Measurements from ENCODE around the gene A4GNT.
"Not testable (repeated sequence)": the region's sequence is repeated elsewhere in the genome, so short reads cannot be mapped to it uniquely, and the experiment has no call there.

A4GNT gene

GRCh38 chr3:138085745-138086144 is 46.4 kb downstream of the A4GNT start:
- TF ChIP-seq ZNF146 (tag by site-specific recombination; IDR thresholded peaks at IDR 0.05) = peak; percentile 91
- H3K4me1 ChIP-seq (ENCODE audit: control insufficient read depth, insufficient read depth, low read length); CTCF ChIA-PET; H3K27ac ChIP-seq (ENCODE audit: extremely low read depth, low read depth, low read length); H3K4me3 ChIP-seq (ENCODE audit: low read depth, low read length); H3K9me3 ChIP-seq (ENCODE audit: control insufficient read depth, insufficient read depth, low read depth, low read length); POLR2A ChIA-PET: not testable (repeated sequence)
- H3K36me3 ChIP-seq (ENCODE audit: control insufficient read depth in 2 of 2, insufficient read depth in 1 of 2, low read length in 2 of 2) = peaks cover 0 to 66% of the 10 kb centered on the region in 2 experiments; a peak in 1 of 3 replicates

DNA sequence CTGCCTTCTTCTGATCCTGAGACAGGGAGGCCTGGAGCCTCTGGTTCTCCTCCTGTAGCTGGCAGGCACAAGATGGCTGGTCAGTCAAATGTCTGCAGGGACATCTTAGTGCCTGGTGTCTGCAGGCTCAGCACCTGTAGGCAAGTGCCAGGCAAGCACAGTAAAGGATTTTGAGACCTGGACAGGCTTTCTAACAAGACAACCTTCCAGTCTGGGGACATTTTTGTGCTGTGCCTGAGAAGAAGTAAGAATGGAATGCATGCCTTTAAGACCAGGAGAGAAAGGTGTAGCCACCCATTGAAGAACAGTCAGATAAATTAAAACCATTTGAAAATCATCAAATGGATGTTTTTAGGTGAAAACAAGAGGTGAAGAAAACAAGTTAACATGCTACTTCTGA is 48.0 kb downstream of the A4GNT start:
- no peak overlapping the region for H3K4me3 ChIP-seq (ENCODE audit: low read depth, low read length)
- peaks cover 0 to 75% of the 10 kb centered on the region in 2 experiments; a peak in 1 of 3 replicates for H3K36me3 ChIP-seq (ENCODE audit: control insufficient read depth in 2 of 2, insufficient read depth in 1 of 2, low read length in 2 of 2)
- TF ChIP-seq GFI1B (tag by site-specific recombination; IDR thresholded peaks at IDR 0.05) (no peak), PATZ1 (tag by site-specific recombination; IDR thresholded peaks at IDR 0.05) (no peak), ZBTB11 (tag by site-specific recombination; conservative IDR thresholded peaks at IDR 0.05; ENCODE audit: low read depth) (no peak), ATF2 (tag by site-specific recombination; IDR thresholded peaks at IDR 0.05; ENCODE audit: low read depth) (no peak), ZNF585B (tag by site-specific recombination; IDR thresholded peaks at IDR 0.05) (no peak)
- TF ChIP-seq, protein P1, sequence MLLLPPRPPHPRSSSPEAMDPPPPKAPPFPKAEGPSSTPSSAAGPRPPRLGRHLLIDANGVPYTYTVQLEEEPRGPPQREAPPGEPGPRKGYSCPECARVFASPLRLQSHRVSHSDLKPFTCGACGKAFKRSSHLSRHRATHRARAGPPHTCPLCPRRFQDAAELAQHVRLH (tag by site-specific recombination; IDR thresholded peaks at IDR 0.05) = no peak
- TF ChIP-seq, protein P2, sequence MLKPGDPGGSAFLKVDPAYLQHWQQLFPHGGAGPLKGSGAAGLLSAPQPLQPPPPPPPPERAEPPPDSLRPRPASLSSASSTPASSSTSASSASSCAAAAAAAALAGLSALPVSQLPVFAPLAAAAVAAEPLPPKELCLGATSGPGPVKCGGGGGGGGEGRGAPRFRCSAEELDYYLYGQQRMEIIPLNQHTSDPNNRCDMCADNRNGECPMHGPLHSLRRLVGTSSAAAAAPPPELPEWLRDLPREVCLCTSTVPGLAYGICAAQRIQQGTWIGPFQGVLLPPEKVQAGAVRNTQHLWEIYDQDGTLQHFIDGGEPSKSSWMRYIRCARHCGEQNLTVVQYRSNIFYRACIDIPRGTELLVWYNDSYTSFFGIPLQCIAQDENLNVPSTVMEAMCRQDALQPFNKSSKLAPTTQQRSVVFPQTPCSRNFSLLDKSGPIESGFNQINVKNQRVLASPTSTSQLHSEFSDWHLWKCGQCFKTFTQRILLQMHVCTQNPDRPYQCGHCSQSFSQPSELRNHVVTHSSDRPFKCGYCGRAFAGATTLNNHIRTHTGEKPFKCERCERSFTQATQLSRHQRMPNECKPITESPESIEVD (tag by site-specific recombination; IDR thresholded peaks at IDR 0.05) = no peak
- ChIA-PET POLR2A (no interaction called here), CTCF (interaction anchor here (0.8 kb wide), 1 partner anchor 15 kb away, joined by 3 read pairs; no protein-coding TSS in a partner anchor)
- 0 out of 2 replicates have a peak, but pooled peaks cover 8% of the 10 kb centered on the region for H3K4me1 ChIP-seq (ENCODE audit: control insufficient read depth, insufficient read depth, low read length)
- no peaks in the 10 kb centered on the region for H3K9me3 ChIP-seq (ENCODE audit: control insufficient read depth, insufficient read depth, low read depth, low read length)
- no peak overlapping the region for H3K27ac ChIP-seq (ENCODE audit: extremely low read depth, low read depth, low read length)

DNA sequence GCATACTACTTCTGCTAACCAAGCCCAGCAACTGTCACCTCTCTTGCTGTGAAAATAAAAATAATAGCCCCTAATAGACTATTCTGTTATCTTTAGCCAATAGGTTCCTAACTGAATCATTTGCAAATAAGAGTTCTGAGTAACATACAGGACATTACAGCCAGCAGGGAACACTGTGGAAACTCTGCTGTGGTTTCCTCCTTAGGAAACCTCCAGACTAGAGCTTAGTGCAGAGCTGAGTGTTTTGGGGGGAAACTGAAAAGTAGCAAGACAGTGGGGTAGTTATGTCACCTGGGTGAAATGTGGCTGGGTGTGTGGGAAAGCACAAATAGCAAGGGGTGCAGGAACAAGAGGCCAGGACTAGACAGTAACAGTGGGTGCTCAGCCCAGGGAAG is 49.2 kb downstream of the A4GNT start:
- 0 out of 2 replicates have a peak, but pooled peaks cover 8% of the 10 kb centered on the region for H3K4me1 ChIP-seq (ENCODE audit: control insufficient read depth, insufficient read depth, low read length)
- H3K36me3 ChIP-seq (ENCODE audit: control insufficient read depth in 2 of 2, insufficient read depth in 1 of 2, low read length in 2 of 2) = peaks cover 0 to 75% of the 10 kb centered on the region in 2 experiments; a peak in 1 of 3 replicates
- TF ChIP-seq ZNF623 (tag by site-specific recombination; IDR thresholded peaks at IDR 0.05) (no peak), ZSCAN18 (tag by site-specific recombination; IDR thresholded peaks at IDR 0.05) (no peak), ZNF157 (tag by site-specific recombination; IDR thresholded peaks at IDR 0.05) (no peak), ZNF514 (tag by site-specific recombination; IDR thresholded peaks at IDR 0.05) (no peak), ZIC2 (tag by site-specific recombination; IDR thresholded peaks at IDR 0.05) (no peak)
- H3K4me3 ChIP-seq (ENCODE audit: low read depth, low read length) = no peak overlapping the region
- ChIA-PET POLR2A (interaction anchor here (0.6 to 1.6 kb wide), 2 partner anchors 30 to 32 kb away, joined by 5 to 10 read pairs; partner anchors contain the start of gene DZIP1L), CTCF (interaction anchor here (0.5 to 2.2 kb wide), 6 partner anchors 12 to 95 kb away, joined by 3 to 16 read pairs (median 4); no protein-coding TSS in a partner anchor)
- H3K27ac ChIP-seq (ENCODE audit: extremely low read depth, low read depth, low read length) = 0 out of 2 replicates have a peak overlapping the region, but pooled peaks have one; percentile 20
- H3K9me3 ChIP-seq (ENCODE audit: control insufficient read depth, insufficient read depth, low read depth, low read length) = no peaks in the 10 kb centered on the region
